Hypothalamus (tissue), 51 donors: ENCODE results near the gene IL1RAP.

Experiments
- DNase-seq, 51 donors: peaks; one replicate each; lab custom pipeline; 2025; lab: John Stamatoyannopoulos, UW

IL1RAP gene

DNA sequence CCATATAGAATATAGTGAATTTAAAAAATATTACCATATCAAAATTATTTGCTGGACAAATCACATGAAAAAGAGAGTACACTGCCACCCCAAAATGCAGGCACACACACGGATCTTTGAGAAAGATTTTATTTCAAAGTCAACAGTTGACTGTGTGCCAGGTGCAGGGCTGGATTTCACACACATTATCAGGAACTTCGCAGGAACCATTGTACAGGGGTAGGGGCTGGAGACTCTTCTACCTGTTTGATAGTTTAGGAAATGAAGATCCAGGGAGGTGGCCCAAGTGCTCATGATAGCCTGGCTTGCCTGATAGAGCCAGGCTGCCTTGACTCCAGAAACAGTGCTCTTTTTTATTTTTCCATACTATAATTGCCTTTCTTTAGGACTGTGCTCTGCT is 54.2 kb downstream of the IL1RAP start:
- DNase-seq = no peak

DNA sequence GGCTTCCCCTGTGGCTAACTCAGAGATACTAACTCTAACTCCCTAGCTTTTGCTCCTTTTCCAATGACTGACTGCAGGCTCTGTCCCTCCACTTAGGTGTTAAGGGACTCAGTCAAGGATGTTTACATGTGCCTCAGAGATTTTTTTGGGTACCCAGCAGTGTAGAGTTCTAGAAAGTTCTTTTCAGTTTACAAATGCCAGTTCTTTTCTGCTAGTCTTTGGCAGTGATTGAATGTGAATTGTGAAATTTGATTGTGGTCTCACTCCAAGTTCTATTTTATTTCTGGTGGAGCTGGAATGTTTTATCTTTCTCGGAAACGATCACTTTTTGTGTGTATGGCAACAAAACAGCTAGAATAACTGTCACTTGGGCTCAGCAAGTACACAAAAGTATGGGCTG is 60.6 kb downstream of the IL1RAP start:
- no peak for DNase-seq

DNA sequence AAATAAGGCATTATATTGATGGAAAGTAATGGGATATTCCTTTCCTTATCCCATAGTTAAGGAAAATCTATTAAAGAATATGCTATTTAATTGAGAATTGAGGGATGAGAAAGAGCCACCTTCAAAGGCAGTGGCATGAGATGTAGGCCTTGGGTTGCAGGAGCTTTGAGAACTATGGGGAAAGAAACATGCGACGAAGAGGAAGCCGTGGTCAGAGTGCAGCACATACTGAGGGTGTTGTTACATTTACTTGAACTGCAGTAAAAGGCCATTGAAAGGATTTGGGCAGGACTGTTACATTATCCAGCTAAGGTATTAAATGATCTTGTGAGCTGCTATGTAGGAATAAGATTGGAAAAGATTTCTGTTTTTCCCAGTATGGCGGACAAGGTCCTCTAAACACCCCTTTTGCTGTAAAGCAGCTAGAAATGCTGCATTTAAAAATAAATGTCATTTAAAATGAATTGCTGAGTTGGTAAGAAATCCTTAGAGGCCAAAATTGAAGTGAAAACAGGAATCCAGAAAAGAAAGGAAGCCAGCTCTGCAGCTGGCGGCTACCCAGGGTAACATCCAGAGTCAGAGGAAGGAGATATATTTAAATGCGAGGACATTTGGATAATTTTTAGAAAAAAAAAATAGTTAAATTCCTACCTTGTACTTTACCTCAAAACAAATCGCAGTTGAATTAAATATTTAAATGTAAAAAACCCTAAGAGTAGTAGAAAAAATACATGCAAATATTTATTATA is 61.7 kb downstream of the IL1RAP start:
- peak in 1 of 51 donors; percentile 4 for DNase-seq

DNA sequence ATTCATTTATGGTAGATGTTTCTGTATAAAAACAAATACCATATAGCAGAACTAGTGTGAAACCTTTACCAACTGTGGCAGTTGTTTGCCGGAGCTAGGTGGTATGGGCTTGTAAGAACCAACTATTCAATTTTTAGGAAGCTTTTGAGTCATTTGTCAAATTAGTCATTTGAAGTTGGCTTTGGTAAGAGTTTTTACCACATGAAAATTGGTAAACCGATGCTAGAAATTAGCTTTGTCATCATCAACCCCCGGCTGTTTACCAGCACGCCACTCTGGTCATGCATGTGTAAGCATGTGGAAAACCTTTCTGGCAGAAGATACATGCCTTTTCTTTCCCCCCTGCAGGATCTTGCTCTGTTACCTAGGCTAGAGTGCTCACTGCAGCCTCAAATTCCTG is 63.3 kb downstream of the IL1RAP start:
- DNase-seq = no peak

DNA sequence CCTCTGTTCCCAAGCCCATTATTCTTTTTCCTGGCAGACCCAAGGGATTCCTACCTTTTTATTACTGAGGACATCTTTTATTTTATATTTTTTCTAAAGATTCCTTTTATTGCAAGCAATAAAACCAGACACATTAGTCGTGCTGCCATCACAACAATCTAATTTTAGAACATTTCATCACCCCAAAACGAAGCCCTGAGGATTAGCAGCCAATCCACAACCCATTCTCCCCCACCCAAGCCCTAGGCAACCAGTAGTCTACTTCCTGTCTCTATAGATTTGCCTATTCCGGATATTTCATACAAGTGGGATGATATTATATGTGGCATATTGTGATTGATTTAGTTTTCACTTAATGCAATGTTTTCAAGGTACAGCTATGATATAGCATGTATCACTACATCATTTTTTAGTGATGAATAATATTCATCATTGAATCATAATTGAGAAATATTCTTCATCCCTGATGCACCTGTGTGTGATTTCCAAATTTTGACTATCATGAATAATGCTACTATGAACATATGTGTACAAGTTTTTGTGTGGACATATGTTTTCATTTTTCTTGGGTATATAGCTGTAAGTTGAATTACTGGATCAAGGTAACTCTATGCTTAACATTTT is 65.7 kb downstream of the IL1RAP start:
- no peak for DNase-seq

DNA sequence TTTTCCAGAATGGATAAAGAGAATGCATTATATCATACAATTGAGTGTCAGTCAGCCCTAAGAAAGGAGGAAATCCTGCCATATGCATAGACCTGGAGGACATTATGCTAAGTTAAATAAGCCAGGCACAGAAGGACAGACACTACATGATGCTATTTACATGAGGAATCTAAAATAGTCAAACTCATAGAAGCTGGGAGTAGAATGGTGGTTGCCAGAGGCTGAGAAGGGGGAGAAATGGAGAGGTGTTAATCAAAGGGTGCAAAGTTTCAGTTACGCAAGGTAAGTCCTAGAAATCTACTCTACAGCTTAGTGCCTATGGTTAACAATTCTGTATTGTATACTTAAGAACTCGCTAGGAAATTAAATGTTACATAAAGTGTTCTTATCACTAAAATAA is 66.5 kb downstream of the IL1RAP start:
- DNase-seq = no peak

DNA sequence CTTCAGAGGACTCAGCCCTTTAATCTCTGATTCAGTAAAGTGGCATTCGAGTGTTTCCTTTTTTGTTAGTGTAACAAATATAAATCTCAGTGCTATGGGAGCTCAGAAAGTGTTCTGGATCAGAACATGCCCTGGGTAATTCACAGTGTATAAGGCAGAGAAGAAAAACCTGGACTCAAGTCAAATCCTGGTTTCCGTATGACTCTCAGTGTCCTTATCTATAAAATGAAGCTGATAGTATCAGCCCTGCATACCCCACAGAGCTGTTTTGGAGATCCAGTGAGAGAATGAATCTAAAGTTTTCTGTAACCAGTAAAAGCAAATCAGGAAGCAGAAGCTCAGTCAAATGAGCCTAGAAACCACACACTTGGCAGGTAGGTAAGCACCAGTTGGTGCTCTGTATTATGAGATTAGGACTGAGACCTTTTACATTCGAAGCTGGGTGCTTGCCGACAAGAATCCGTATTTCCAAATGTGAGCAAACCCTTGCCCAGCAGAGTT is 67.2 kb downstream of the IL1RAP start:
- DNase-seq = no peak

DNA sequence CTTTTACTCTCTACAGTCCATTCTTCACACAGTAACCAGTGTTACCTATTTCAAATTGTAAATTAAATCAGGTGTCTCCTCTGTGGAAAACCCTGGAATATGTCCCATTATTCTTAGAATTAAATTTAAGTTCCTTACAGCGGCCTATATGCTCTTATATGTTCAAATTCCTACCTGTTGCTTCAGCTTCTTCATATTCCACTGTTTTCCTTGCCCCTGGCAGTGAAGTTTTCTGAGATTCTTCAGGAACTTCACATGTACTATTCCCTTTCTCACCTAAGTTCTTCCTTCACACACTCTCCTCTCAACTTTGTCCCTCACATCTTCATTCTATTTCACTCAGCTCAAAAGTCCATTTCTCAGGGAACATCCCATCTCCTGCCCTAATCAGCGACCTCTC is 68.8 kb downstream of the IL1RAP start:
- DNase-seq = no peak

DNA sequence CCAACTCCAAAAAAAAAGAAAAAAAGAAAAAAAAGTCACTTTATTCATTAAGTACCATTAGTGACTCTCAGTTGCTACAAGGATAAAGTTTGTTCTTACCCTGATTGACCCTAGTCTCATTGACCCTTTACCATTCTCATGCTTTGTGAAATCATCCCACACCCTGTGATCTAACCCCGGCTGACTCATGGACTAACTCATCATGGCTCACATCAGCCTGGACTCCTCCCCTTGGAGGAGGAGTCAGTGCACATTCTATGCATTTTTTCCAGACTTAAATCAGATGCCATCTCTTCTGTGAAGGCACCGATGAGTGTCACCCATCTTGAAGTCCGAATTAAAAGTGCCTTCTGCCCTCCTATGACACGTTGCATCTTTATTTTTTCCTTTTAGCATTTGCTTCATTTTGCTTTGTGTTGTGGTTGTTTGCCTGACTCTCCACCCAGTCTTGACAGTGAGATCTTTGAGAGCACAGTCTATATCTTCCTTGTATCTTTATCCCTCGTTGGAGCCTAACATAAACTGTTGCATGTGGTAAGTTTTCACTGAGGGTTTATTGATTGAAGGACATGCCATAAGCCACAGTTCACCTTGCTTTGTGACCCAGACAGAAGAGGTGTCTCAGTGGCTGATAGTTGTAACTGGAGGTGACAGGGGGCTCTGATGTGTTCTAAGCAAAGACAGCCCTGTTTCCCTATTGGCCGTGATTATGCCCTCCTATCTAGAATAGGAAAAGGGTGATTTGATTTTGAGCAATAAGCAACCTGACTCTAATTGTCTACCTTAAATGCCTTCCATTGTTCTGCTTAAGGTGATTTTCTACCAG is 72.1 kb downstream of the IL1RAP start:
- DNase-seq = peak in 1 of 51 donors; percentile 4

DNA sequence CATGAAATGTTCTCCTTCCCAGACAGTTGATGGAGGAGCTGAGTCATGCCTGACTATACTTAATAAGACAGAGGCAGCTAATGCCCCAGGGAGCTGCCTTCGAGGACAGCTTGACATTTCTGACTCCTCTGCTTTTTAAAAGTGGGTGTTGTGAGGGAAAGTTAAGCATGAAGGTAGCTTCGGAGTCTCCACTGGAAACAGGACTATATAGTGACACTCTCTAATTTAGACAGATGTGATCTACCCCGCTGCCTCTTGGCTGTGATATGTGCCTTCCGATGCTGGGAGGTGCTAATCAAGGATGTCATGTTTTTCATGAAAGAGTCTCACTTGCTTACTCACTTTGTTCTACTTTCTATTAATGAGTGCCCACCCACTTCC is 72.7 kb downstream of the IL1RAP start:
- DNase-seq = peak in 1 of 51 donors; percentile 47

DNA sequence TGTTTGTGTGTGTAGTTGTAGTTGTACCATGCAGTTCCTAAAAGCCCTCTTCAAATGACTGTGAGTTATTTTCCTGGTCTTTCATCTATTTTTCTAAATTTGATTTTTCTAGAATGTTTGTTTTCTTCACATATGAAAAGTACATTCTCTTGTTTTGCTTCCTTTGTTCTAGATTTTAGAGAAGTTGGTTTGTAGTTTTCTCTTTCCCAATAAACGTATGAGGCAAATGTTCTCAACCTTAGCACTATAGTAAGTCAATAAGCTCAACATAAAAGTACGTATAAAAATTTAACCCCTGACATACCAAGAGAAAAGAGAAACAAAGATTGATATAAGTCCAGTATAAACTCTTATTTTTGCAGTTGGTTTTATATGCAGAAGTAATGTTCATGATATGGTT is 74.7 kb downstream of the IL1RAP start:
- no peak for DNase-seq

DNA sequence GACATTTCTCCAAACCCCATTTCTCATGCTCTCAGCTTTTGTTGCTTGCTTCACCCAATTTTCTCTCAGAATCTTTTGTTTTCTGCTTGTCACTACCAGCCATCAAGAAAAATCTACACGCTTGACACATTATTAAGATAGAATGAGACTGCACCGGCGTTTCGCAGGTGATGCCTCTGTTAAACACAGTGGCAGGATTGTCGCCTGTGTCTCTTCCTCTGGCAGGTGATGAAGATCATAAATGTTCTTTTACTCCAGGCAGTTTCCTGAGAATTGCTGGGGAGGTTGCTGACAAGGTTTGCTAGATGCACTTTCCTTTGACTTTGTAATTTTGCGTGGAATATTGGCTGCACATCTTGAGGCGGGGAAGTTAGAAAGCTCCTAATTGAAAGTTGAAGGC is 75.4 kb downstream of the IL1RAP start:
- no peak for DNase-seq

DNA sequence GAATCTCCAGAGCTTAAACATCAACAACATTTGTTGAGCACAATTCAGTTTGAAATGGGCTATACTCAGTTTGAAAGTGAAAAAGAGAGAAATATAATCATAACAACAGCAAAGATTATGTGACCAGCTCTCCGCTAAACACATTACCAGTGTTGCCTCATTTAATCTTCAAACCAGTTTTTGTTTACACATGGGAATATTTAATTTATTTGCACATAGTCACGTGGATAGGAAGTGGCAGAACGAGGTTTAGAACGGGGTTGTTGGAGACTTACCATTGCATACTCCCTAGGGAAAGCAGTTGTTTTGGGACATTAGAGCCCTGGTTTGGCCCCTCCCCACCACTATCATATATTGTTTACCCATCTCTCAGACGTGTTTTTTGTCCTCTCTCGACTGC is 77.2 kb downstream of the IL1RAP start:
- DNase-seq = no peak

DNA sequence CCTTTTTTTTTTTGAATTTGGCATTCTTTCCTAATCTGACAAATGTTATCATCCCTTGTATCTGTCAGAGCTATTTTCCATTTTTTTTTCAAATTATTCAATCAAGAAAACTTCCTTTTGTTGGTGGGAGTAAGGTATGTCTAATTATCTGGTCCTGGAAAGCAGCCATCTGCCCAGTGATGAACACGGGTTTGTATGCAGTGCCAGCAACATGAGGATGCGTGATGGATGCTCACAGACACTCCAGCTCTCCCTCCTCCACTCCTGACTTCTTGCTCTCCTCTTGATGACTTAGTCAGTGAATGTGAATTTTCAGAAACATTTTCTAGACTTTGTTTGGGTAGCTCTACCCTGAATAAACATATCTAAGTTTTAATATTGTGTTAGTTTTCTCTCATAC is 79.2 kb downstream of the IL1RAP start:
- no peak for DNase-seq

DNA sequence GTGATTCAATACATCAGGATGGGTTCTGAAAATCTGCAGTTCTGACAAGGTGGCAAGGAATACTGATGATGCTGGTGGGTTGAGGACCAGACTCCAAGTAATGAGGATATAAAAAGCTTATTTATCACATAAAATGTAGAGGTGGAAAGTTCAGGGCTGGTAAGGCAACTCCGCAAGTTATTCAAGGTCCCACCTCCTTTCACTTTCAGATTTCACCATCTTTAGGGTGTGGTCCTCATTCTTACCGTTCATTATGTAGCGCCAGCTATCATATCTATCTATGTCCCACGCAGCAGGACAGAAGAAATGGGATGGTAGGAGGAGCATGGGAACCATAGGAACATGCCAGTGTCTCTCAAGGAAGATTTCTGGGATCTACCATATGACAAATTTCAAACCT is 80.3 kb downstream of the IL1RAP start:
- no peak for DNase-seq

DNA sequence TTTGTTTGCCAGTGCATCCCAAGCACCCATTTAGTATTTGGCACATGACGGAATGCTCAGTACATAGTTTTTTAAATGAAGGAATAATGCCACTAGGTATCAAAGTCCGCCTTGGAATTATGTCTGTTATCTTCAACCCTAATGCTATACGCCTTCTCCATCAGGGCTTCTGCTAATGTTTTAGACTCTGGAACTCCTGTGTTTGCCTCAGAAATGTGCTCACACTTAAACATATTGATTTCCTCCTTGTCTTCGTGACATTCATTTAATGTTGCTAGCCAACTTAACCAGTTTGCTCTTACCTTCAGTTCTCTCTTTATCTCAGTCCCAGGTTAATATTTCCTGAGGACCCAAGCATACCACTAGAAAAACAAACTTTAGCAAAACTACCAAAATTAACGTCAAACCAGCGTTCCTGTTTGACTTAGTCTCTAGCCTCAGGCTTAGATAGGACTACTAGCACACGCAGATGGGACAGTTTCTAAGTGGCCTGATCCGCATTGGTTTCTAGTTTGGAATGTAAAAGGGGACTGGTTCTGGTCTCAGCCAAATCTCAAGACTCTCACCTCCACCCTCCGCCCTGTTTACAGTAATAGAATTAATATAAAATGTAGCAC is 81.4 kb downstream of the IL1RAP start:
- DNase-seq = no peak

DNA sequence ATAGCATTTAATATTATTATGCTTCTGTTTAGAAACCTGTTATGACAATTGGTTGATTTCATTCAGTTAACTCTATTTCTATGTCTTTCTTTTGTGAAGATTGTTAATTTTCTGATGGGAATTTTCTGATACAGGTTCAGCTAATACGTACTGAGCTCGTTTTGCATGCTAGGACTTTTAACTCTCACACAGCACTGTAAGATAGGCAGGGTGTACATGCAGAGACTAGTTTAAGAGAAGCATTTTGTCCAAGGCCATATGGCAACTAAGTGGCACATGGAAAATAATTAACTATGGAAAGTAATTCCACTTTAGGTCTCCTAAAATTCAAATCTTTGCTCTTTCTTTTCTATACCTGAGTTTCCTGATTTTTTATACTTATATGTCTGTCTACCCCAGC is 81.9 kb downstream of the IL1RAP start:
- DNase-seq = no peak

DNA sequence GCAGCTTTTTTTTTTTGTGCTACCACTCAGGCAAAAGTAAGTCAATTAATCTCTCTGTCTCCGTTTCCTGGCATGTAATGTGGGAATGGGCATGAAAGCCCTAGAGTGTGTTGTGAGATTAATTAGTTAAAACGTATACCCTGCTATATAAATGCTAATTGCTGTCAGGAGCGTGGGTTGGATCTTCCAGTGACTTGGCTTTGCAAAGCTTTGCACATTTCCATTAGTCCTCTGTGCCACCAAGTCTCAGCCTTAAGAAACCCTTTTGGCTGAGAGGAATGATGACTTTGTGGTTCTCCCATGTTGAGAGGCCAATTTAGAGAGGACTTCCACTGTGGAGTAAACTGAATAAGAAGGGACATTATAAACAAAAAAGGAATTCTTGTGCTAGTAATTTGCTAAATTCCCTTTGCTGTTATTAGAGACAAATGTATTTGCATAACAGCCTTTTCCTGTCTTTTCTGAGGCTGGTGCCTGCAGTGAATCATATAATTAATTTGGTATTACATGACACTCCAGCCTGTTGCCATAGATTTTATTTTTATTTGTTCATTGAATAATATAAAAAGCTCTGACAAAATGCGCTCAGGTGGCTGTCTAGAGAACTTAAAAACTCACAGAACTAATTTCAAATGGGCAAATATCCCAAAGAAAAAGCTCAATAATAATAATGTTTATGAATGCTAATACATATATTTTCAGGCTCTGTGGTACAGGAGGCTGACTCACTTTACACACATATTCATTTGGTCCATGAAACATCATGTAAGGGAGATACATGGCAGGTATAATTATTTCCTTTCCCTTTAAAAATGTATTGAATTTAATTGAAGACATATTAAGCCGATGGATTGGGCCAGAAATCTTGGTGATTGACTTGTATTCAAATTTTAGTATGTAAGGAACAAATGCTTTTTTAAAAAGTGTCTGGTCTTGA is 82.7 kb downstream of the IL1RAP start:
- DNase-seq = no peak

DNA sequence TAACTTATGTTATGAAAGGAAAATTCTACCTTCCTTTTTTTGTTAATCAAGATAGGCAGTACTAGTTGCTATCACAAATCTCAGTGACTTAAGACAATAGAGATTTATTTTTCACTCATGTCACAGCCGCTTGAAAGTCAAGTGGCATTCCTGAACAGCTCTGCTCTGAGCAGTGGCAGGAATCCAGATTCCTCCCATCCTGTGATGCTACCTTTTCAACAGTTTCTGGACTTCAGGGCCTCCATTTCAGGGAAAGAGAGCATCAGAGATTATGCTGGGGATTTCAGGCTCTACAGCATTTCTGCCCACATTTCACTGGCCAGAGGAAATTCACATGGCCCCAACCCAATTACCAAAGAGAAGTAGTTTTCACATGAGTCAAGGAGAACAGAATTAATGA is 83.4 kb downstream of the IL1RAP start:
- no peak for DNase-seq

DNA sequence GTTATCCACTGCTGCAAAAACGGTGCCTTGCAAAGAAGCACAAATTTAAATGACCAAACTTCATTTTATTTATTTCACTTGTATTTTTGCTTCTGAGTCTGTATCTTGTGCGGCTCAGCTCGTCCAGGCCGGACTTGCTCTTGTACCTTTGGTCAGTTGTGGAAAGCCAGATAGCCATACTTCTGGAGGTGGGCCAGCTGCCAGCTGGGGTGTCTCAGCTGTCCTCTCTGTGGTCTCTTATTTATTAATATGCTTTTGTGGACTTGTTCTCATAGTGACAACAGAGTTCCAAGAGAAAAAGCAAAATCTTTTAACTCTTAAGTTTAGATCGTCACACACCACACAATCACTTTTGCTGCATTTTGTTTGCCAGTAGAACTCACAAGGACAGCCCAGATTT is 87.7 kb downstream of the IL1RAP start:
- DNase-seq = no peak
